Stimulated activated CD4-positive, alpha-beta T cell treated with anti-CD3 and anti-CD28 coated beads, Interleukin-15, amount 100 ng/mL, for 24 hours (primary cell): ENCODE results near the gene LOXL1.
"Not testable (repeated sequence)": the region's sequence is repeated elsewhere in the genome, so short reads cannot be mapped to it uniquely, and the experiment has no call there.

Experiments
- DNase-seq: peaks from one replicate; pipeline ENCODE4 v3.0.0-alpha.2; 2020

LOXL1 gene

DNA sequence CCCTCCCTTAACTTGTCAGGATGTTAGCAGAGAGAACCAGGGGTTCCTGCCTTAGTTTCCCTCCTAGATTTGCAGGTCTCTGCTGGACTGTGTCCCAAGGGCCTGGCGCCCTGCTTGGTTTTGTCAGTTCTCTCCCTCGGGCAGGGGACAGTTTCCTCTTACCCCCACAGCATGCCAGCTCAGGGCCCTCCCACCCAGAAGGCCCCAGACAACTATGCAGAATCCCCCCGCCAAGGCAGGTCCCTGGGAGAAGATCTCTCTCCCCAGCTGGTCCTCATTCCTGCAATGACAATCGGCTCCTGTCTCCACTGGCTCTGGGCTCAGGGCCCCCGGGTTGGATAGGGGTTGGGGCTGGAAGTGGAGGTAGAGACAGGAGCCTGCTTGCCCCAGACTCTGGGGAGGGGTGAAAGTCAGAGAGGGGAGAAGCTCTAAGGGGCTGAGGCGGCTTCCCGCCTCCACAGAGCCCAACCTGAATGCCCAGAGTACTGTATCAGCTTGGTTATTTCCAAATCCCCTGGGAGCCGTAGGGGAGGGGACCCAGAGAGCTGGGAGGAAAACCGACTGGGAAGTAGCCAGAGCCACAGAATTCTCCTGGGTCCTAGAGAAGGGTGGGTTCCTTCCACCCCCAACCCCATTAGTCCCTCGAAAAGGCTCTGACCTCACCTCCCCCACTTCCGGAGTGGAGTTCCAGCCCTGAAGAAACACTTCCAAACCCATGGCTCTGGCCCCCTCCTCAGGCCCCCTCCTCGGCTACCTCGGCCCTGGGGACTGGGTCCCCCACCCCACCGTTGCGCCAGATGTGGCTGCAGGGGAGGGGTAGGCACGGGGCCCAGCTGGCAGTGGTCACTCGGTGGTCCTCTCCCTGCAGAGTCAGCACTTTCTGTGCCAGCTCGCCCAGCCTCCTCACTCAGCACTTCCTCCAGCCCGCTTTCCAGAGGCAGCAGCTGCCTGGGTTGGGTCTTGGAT is 3.8 kb upstream of the LOXL1 start:
- no peak for DNase-seq

DNA sequence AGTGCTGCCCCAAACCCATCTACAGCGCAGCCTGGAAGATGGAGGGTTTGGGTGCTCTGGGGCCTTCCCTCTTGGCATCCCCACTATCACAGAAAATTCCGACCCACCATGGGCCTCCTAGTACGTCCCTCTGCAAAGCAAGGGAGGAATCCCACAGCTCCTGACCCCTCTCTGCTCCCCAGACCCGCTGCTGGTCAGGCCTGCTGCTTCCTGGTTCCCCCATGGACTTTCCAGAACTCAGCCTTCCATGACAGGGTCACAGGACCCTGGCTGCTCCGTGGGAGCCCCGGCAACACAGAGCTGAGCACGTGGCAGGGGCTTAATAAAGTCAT is 3.1 kb upstream of the LOXL1 start:
- DNase-seq: no peak

DNA sequence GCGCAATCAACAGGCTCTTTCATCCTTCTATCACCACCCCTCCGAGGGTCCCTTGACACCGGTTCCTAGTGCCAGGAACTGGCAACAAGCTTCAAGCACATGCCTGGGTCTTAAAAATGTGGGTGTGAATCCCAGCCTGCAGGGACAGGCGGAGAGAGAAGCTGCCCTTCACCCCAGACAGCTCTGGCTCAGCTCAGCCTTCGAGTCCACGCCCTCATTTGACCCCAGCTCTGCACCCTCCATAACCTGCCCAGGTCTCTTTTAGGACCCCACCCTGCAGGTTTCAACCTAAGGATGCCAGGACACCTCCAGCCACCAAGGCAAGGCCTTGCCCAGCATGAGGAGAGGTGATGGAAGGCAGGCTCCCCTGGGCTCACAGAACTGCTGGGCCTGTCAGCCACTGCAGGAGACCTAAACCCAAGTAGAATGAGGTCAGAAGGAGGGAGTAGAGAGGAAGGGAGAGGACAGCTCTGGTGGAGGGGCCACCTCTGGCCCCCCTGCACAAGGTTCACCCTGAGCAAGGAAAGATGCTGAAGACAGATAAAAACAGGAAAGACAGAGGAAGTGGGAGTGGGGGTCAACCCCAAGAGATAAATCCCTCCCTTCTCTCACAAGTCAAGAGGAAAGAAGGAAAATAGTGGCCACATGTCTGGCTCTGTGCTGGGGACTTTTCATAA is 2.6 kb upstream of the LOXL1 start:
- DNase-seq: no peak

DNA sequence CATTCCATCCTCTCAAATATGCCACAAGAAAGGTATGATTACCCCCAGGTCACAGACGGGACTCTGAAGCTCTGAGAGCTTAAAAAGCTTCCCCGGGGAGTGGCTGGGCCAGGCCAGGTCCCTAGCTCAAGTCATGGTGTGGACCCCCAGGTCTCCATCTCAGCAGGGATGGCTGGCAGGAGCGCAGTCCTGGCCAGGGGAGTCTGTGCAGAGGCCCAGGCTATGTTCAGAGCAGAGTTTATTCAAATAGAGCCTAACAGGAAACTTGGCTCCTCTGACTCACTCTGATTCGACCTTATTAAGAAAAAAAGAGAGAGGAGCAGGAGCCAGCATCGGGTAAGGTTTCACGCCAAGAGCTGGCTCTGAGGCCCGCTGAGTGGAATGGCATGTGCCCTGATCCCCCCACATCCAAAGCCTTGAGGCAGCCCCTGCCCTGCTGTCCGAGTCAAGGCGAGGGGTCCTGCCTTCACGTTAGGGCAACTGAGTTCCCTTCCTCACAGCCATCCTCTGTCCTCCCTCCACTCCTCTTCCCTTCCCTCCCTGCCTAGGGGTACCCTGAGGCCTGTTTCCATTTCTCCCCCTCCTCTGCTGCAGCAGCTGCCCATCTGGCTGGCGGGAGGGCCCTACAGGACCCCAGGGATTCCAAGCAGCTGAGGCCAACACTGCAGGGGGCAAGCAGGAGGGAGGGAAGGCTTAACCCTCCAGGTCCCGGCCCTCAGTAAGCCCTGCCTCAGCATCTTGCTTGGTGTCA is 1.9 kb upstream of the LOXL1 start:
- peak; percentile 40 for DNase-seq

DNA sequence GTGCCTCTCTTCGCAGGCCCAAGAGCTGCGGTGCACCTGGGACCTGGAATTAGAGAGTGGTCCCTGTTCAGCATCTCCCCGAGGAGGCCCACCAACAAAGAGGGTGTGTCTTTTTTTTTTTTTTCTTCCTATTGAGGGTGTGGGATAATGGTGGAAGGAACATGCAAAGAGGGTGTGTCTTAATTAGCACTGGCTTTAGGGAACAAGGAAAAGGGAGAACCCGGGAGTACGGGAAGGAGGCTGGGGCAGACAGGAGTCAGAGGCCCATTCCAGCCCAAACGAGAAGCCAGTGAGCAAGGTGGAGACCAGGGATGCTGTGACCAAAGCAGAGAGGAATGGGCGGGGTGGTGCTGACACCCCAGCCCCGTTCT is 429 bp upstream of the LOXL1 start:
- DNase-seq: no peak

DNA sequence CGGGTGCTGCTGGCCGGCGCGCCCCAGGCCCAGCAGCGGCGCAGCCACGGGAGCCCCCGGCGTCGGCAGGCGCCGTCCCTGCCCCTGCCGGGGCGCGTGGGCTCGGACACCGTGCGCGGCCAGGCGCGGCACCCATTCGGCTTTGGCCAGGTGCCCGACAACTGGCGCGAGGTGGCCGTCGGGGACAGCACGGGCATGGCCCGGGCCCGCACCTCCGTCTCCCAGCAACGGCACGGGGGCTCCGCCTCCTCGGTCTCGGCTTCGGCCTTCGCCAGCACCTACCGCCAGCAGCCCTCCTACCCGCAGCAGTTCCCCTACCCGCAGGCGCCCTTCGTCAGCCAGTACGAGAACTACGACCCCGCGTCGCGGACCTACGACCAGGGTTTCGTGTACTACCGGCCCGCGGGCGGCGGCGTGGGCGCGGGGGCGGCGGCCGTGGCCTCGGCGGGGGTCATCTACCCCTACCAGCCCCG is 777 bp downstream of the LOXL1 start:
- peak; percentile 61 for DNase-seq

DNA sequence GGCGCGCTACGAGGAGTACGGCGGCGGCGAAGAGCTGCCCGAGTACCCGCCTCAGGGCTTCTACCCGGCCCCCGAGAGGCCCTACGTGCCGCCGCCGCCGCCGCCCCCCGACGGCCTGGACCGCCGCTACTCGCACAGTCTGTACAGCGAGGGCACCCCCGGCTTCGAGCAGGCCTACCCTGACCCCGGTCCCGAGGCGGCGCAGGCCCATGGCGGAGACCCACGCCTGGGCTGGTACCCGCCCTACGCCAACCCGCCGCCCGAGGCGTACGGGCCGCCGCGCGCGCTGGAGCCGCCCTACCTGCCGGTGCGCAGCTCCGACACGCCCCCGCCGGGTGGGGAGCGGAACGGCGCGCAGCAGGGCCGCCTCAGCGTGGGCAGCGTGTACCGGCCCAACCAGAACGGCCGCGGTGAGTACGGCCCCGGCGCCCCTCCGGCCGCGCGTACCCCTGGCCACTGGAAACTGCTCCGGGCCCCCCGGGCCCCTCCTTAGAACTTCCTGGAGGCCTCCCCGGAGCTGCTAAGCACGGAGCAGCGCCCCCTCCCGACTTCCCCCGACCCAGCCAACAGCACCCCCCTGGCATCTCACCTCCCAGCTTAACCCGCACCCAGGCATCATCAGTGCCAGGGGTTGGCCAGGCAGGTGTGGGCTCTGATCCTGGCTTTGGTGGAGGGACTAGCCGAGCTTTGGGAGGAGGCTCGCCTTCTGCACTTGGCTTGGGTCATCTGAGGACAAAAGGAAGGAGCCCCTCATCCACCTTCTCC is 1.4 kb downstream of the LOXL1 start:
- DNase-seq: peak; percentile 85

DNA sequence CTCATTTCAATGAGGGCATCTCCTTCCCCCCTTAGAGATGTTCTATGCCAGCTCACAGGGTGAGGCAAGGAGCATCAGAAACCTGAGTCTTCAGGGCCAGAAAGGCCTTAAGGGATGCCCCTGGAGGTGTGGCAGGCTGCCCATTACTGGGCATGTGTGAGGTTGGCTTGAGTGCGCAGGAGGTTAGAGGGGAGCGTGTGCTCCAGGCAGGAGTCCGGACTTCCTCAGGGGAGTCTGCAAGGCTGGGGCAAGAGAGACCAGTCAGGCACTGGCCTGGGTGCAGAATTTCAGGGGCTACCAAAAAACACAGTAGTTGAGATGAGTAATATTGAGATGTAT is 1.9 kb downstream of the LOXL1 start:
- DNase-seq: no peak

DNA sequence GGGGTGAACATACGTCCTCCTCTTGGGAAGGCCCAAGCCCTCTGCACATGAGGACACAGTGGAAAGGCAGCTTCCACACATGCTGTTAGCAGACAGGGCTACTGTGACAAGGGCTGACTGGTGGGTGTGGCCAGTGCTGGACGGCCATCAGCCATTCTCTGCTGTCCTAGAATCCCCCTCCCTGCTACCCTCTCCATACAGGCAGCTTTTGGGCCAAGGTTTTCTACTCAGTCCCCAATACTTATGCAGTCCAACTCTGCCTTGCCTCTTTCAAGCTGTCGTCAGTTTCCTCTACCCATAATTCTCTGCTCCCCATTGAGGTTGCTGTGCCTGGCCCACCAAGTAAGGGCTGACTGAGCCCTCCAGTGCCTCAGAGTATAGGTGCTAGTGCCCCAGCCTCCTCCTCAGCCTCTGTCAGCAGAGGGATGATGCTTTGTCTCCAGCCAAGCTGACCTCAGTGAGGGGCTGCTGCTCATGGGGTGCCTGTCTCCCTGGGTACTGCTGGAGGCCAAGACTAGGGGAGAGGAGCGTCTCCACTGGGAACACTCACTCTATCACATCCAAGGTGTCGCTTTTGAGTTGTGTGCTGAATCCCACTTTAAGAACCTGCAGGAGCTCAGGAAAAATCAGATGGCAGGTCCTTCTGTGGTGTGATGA is 2.8 kb downstream of the LOXL1 start:
- DNase-seq: no peak

DNA sequence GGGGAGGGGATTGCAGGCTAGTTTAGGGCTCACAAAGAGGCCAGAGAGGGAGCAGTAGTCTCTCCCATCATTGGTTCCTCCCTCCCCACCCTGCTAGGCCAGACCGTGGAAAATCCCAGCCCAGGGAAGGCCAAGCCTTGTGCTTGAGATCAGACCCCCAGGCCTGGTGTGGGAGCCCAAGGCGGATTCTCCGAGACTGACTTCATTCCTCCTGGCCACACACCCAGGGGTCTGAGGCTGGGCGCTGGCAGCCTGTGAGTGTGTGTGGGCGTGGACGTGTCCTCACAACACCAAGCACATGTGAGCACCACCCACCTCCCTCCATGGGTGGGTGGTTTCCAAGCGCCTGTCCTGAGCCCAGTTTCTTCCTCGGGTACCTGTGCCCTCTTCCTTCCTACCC is 4.1 kb downstream of the LOXL1 start:
- DNase-seq: no peak

DNA sequence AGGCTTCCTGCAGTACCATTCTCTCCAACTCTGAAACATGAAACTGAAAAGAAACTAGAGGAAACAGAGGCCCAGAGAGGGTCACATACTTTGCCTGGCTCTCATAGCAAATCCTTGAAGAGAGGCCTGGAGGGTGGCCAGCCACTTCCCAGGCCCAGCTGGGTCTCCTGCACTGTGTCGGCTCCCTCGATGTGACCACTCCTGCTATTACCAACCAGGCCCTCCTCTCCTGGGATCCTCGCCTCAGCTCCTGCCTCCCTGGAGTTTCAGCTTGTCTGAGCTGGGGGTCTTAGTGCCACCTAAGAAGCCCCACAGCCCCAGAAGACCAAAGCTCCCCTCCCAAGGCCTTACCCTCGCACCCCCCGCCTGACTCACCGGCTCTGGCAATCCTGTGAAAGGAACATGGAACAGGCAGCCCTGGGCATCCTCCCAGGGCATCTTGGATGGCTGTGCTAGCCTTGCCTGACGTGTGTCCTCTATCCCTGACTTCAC is 4.6 kb downstream of the LOXL1 start:
- DNase-seq: no peak

DNA sequence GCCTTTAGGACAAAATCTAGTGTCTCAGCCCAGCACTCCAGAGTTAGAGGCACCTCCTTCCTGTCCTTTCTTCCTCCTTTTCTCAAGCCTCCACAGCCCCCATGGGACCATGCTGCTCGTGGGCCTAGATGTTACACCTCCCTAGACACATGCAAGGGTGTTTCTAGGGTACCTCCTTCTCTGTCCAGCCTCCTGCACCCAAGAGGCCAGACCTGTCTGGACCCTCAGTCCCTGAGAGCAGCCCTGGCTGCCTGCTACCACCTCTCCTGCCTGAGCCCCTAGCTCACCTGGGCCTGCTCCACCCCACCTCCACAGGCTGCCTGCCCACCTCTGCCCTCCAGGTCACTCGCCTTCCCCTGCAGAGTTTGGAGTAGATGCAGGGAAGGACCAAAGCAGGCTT is 5.2 kb downstream of the LOXL1 start:
- DNase-seq: no peak

DNA sequence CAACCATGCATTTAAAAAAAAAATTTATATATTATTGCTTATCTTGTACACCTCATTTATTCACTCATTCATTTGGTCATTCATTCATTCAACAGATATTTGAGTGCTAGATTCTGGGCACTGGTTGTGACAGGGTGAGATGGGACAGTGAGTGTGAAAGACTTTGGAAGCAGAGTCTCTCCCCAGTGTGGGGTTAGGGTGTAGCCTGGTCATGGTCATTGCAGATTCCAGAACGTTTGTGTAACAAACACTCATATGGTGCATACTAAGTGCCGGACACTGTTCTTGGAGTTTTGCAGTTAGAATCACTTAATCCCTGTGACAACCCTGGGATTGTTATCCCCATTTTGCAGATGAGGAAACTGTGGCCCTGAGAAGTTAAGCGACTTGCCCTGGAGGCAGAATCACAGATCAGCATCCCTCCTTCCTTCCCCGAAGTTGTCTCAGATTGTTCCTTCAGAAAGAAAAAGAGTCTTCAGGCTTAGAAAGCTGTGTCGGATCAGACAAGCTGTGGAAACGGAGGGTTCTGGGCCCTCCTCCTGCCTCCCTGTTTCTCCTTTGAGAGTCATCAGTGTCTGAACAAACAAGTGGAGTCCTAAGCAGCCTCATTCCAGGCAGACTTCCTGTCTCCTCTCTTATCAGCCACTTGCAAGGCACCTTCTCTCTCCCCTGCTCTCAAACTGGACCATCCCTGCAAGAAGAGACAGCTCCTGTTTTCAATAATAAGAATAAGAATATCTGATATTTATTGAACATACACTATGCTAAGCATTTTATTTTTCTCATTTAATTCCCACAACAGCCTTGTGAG is 6.3 kb downstream of the LOXL1 start:
- no peak for DNase-seq

DNA sequence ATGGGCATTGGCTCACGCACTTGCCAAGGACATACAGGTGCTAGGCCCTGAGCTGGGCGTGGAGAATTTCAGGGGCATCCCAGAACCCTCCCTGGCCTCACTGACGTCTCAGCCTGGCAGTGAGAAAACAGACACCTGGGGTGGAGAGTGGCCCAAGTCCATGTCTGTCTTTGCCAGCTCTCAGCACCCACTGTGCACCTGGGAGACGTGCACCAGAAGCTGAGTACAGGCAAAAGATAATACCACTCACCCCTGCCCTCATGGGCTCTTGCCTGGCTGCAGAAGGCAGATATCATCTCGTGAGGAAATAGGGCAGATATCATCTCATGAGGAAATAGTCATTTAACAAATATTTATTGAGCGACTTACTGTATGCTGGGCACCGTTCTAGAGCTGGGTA is 8.0 kb downstream of the LOXL1 start:
- DNase-seq: no peak

DNA sequence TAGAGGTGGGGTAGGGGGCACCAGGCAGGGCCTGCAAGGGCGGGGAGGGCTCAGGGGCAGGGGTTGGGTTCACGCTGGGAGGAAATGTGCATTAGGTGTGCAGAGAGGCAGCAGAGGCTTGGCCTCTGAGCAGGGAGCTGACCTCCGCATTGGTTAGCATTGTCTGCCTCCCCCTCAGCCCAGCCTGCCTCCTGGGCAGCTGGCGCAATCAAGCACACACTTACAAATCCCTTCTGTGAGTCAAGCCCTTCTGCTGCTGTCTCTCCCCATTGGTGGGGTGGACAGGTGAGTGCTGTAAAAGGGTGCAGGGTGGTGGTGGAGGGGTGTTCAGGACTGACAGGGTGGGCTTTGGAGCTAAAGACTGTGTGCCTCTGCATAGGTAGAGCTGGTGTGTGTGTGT is 9.3 kb downstream of the LOXL1 start:
- DNase-seq: no peak

DNA sequence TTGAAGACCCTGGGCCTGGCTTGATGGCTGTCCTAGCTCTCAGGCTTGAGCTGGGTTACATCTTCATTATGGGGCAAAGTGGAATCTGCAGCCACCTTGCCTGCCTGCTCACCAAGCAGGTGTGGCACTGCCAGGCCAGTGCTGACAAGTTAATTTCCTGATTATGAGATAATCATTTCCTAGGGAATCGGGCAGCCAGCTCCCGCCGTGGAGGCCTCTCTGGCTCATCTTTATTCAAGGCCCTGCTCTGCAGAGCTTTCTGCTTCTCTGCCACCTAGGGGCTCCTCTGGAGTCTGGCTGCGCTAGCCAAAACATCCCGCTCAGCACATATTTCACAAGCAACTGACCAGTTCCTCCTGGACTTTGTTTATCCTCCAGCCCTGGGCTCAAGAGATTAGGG is 9.9 kb downstream of the LOXL1 start:
- DNase-seq: no peak

DNA sequence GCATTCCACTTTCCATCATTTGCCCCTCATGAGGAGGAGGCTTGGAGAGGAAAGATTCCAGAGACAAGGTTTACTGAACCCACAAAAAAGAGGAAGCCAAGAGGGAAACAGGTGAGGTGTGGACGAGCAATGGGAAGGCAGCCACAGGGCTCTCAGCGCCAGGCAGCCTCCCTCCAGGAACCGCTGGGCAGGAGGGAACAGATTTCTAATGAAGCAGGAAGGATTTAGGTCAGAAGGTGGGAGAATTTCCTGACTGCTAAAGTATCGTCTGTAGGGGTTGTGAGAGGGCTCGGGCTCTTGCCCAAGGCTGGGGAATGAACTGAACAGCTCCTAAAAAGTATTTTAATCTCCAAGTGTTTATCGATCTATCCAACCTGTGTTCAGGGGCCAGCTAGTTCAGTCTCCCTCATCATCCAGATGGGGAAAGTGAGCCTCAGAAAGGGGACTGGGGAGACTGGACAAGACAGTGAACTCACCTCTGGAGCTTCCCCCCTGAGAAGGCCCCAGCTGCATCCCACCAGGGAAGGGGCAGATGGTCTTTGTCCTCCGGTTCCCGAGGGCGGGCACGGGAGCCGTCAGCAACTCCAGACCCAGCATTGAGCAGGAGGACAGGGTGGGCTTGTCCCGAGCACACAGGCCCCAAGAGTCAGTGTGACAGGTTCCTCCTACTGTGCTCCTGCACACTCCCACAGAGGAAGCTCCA is 10.5 kb downstream of the LOXL1 start:
- DNase-seq: no peak

DNA sequence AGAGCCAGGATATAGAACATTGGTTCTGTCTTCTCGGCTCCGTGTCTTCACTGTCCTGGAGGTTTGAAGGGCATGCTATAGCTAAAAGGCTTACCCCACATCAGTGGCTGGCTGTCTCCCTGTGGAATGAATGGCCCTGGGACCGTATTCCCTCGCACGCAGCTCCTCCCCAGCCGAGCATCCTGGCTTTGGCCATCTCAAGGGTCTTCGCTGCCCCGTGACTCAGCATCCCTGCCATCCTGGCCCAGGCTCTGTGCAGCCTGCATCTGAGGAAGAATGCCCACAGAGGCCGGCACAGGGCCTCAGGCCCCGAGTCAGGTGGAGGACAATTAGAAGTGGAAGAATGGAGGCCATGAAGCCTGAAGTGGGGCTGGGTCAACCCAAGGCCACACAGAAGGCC is 11.0 kb downstream of the LOXL1 start:
- no peak for DNase-seq

DNA sequence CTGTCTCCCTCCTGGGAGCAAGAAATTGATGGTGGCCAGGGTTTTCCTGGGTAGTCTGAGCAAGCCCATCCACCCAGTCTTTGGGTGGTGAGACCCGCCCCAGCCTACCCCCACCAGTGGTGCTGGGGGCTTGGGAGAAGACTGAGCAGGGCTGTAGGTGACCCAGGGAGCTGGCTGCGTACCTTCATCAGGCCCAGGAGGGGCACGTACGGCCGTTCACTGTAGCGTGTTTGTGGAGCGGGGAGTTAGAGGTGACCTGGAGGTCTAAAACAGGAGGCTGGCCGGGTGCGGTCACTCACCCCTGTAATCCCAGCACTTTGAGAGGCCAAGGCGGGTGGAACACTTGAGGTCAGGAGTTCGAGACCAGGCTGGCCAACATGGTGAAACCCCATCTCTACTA is 11.5 kb downstream of the LOXL1 start:
- no peak for DNase-seq

DNA sequence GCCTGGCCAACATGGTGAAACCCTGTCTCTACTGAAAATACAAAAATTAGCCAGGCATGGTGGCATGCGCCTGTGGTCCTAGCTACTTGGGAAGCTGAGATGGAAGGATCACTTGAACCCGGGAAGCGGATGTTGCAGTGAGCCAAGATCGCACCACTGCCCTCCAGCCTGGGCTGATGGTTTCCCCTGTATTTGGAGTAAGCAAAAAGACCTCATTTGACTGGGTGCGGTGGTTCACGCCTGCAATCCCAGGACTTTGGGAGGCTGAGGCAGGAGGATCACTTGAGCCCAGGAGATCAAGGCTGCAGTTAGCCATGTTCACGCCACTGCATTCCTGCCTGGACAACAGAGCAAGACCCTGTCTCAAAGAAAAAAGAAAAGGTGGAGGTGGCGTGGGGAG is 12.3 kb downstream of the LOXL1 start:
- not testable (repeated sequence) for DNase-seq

DNA sequence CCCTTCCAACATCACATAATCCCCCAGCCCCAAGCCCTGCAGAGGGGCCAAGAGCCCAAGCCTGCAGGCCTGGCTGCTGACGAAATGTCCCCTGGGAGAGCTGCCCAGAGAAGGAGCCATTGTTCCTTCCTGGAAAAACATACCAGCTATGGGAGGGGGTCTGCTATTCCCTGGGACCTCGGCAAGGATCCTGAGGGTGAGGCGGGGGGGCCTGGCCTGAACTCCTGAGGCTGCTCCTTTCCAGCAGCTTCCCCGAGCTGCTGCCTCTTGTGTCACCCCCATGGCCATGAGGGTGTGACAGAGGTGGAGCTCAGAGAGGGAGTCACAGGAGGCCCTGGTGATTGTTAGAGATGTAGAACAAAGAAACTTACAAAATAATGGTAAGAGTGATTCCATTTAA is 12.9 kb downstream of the LOXL1 start:
- no peak for DNase-seq
